Activated CD4-positive, alpha-beta memory T cell treated with anti-CD3 and anti-CD28 coated beads for 36 hours (primary cell): Measurements from ENCODE around the gene RPL31. TPM values are rescaled to one million over a fixed set of nuclear protein-coding genes. Genes with fewer than 3 reads are reported as not detected.

Experiments used
- CTCF ChIA-PET: fragments of 350-600 bp; sonication (Branson Sonifier 250); formaldehyde crosslinking; loops from one replicate; lab custom pipeline; 2021; ENCODE audit warnings: antibody characterized with exemption, inconsistent platforms; lab: Charles Lee
- POLR2A ChIA-PET: fragments of 350-600 bp; sonication (Branson Sonifier 250); formaldehyde crosslinking; loops from one replicate; lab custom pipeline; 2021; ENCODE audit warnings: antibody characterized with exemption; lab: Charles Lee
- DNase-seq: peaks from one replicate; pipeline ENCODE4 v3.0.0-alpha.2; 2020
- H3K27ac Mint-ChIP-seq: one replicate; pipeline ENCODE4 v1.8.0; 2021; ENCODE audit warnings: mixed read lengths
- H3K27me3 Mint-ChIP-seq: one replicate; pipeline ENCODE4 v1.8.0; 2021; ENCODE audit warnings: mixed read lengths
- H3K36me3 Mint-ChIP-seq: one replicate; pipeline ENCODE4 v1.8.0; 2021; ENCODE audit warnings: mixed read lengths
- H3K4me1 Mint-ChIP-seq: one replicate; pipeline ENCODE4 v1.8.0; 2021; ENCODE audit warnings: low read depth, mixed read lengths
- H3K4me3 Mint-ChIP-seq: one replicate; pipeline ENCODE4 v1.8.0; 2021; ENCODE audit warnings: mild to moderate bottlenecking, mixed read lengths
- H3K9me3 Mint-ChIP-seq: one replicate; pipeline ENCODE4 v1.8.0; 2021; ENCODE audit warnings: mixed read lengths
- intact Hi-C: fragments of 100-400 bp; cut with micrococcal nuclease; formaldehyde crosslinking; loops from one replicate; pipeline ENCODE4 v1.15.1; 2023
- total RNA-seq, 2 experiments: library from RNA; stranded (reverse); gene quantifications; one replicate each; pipeline ENCODE4 v1.2.3, GENCODE V29; 2021

The RPL31 gene
- total RNA-seq, 2 experiments from 2014 or later: 1,809 to 1,825 TPM

GRCh38 chr2:101002562-101003277, 631 bp downstream of the RPL31 start:
- Mint-ChIP-seq H3K27me3 (no peaks in the 10 kb centered on the region), H3K27ac (peak overlapping the region; percentile 87), H3K4me3 (peak overlapping the region; percentile 90), H3K9me3 (no peaks in the 10 kb centered on the region), H3K4me1 (peaks cover 47% of the 10 kb centered on the region), H3K36me3 (peaks cover 58% of the 10 kb centered on the region)
- POLR2A ChIA-PET: interaction anchor here (0.6 to 2.4 kb wide), 5 partner anchors 10 to 440 kb away, joined by 3 to 9 read pairs (median 6); partner anchors contain the start of gene PDCL3
- intact Hi-C loops: loop anchor here (1.0 to 5.0 kb wide), 3 partner anchors 250 to 440 kb away; partner anchors contain the start of genes CNOT11, PDCL3 and RNF149
- CTCF ChIA-PET: interaction anchor here (0.9 to 3.0 kb wide), 5 partner anchors 9 to 408 kb away, joined by 3 to 21 read pairs (median 3); partner anchors contain the start of gene CNOT11
- no peak for DNase-seq

GRCh38 chr2:101003278-101003775, 1.2 kb downstream of the RPL31 start:
- DNase-seq: no peak
- no peaks in the 10 kb centered on the region for H3K9me3 Mint-ChIP-seq
- intact Hi-C loops: loop anchor here (2.0 to 5.0 kb wide), 2 partner anchors 249 to 304 kb away; partner anchors contain the start of genes CNOT11 and RNF149

GRCh38 chr2:101004620-101005325, 2.7 kb downstream of the RPL31 start:
- Mint-ChIP-seq H3K36me3 (peaks cover 73% of the 10 kb centered on the region), H3K27me3 (no peaks in the 10 kb centered on the region), H3K9me3 (no peaks in the 10 kb centered on the region), H3K4me3 (peak overlapping the region; percentile 90), H3K27ac (peak overlapping the region; percentile 87), H3K4me1 (peaks cover 57% of the 10 kb centered on the region)
- ChIA-PET POLR2A (no interaction called here), CTCF (interaction anchor here (1.2 kb wide), 1 partner anchor 8 kb away, joined by 3 read pairs; no protein-coding TSS in a partner anchor)
- no peak for DNase-seq
- intact Hi-C loops: loop anchor here (5.0 kb wide), 1 partner anchor 303 kb away; the partner anchor contains the start of gene RNF149

More at GRCh38 chr2:101003278-101003775, 1.2 kb downstream of the RPL31 start:
- ChIA-PET POLR2A (interaction anchor here (0.6 to 2.4 kb wide), 4 partner anchors 9 to 387 kb away, joined by 3 to 7 read pairs (median 4); no protein-coding TSS in a partner anchor), CTCF (interaction anchor here (0.6 to 3.0 kb wide), 4 partner anchors 9 to 396 kb away, joined by 3 to 21 read pairs (median 3); no protein-coding TSS in a partner anchor)
- Mint-ChIP-seq H3K36me3 (peaks cover 64% of the 10 kb centered on the region), H3K27me3 (no peaks in the 10 kb centered on the region), H3K4me1 (peaks cover 53% of the 10 kb centered on the region), H3K4me3 (peak overlapping the region; percentile 90), H3K27ac (peak overlapping the region; percentile 87)

GRCh38 chr2:101006065-101006715, 4.1 kb downstream of the RPL31 start:
- H3K36me3 Mint-ChIP-seq: peaks cover 81% of the 10 kb centered on the region
- no peak overlapping the region for H3K4me3 Mint-ChIP-seq
- ChIA-PET POLR2A (no interaction called here), CTCF (interaction anchor here (0.6 kb wide), 1 partner anchor 1725 kb away, joined by 4 read pairs; no protein-coding TSS in a partner anchor)
- peaks cover 60% of the 10 kb centered on the region for H3K4me1 Mint-ChIP-seq
- no peak for DNase-seq
- H3K27ac Mint-ChIP-seq: peak overlapping the region; percentile 87
- intact Hi-C loops: no loop called here
- H3K9me3 Mint-ChIP-seq: no peaks in the 10 kb centered on the region
- H3K27me3 Mint-ChIP-seq: no peaks in the 10 kb centered on the region

- Mint-ChIP-seq H3K27me3 (no peaks in the 10 kb centered on the region), H3K9me3 (no peaks in the 10 kb centered on the region), H3K27ac (peak overlapping the region; percentile 59), H3K4me1 (peaks cover 65% of the 10 kb centered on the region), H3K4me3 (no peak overlapping the region), H3K36me3 (peaks cover 80% of the 10 kb centered on the region)
- ChIA-PET POLR2A (no interaction called here), CTCF (interaction anchor here (1.3 to 2.2 kb wide), 3 partner anchors 28 to 198 kb away, joined by 3 to 6 read pairs (median 5); no protein-coding TSS in a partner anchor)
- DNase-seq: no peak
- intact Hi-C loops: no loop called here
Measured at GRCh38 chr2:101007415-101008345, 5.6 kb downstream of the RPL31 start.

GRCh38 chr2:101011152-101011551, 9.1 kb downstream of the RPL31 start:
- Mint-ChIP-seq H3K36me3 (peaks cover 61% of the 10 kb centered on the region), H3K9me3 (no peaks in the 10 kb centered on the region), H3K27me3 (no peaks in the 10 kb centered on the region), H3K4me1 (peaks cover 39% of the 10 kb centered on the region), H3K27ac (peak overlapping the region; percentile 60), H3K4me3 (no peak overlapping the region)
- DNase-seq: no peak
- ChIA-PET CTCF (interaction anchor here (0.7 to 3.2 kb wide), 3 partner anchors 9 to 195 kb away, joined by 3 to 27 read pairs (median 21); partner anchors contain the start of gene RPL31), POLR2A (no interaction called here)
- intact Hi-C loops: no loop called here

GRCh38 chr2:101012054-101012705, 10.1 kb downstream of the RPL31 start:
- no peaks in the 10 kb centered on the region for H3K9me3 Mint-ChIP-seq
- POLR2A ChIA-PET: interaction anchor here (1.3 to 1.6 kb wide), 2 partner anchors 10 to 240 kb away, joined by 6 to 7 read pairs; partner anchors contain the start of genes CNOT11 and RPL31
- H3K27me3 Mint-ChIP-seq: no peaks in the 10 kb centered on the region
- no peak overlapping the region for H3K4me3 Mint-ChIP-seq
- peak overlapping the region; percentile 60 for H3K27ac Mint-ChIP-seq
- DNase-seq: no peak
- intact Hi-C loops: loop anchor here (1.0 kb wide), 2 partner anchors 140 to 193 kb away; no protein-coding TSS in a partner anchor
- CTCF ChIA-PET: interaction anchor here (0.7 to 3.2 kb wide), 28 partner anchors 8 to 452 kb away, joined by 3 to 27 read pairs (median 4); partner anchors contain the start of genes PDCL3, RNF149, RPL31 and TBC1D8
- peaks cover 53% of the 10 kb centered on the region for H3K36me3 Mint-ChIP-seq
- H3K4me1 Mint-ChIP-seq: peaks cover 35% of the 10 kb centered on the region

GRCh38 chr2:101012706-101013181, 10.7 kb downstream of the RPL31 start:
- Mint-ChIP-seq H3K9me3 (no peaks in the 10 kb centered on the region), H3K36me3 (peaks cover 48% of the 10 kb centered on the region), H3K4me3 (no peak overlapping the region), H3K27ac (no peak overlapping the region), H3K4me1 (peaks cover 29% of the 10 kb centered on the region), H3K27me3 (no peaks in the 10 kb centered on the region)
- intact Hi-C loops: loop anchor here (1.0 kb wide), 2 partner anchors 140 to 193 kb away; no protein-coding TSS in a partner anchor
- CTCF ChIA-PET: interaction anchor here (0.7 to 3.2 kb wide), 28 partner anchors 8 to 453 kb away, joined by 3 to 27 read pairs (median 4); partner anchors contain the start of genes PDCL3, RNF149, RPL31 and TBC1D8
- POLR2A ChIA-PET: interaction anchor here (1.3 to 1.6 kb wide), 2 partner anchors 10 to 239 kb away, joined by 6 to 7 read pairs; partner anchors contain the start of genes CNOT11 and RPL31
- peak; percentile 24 for DNase-seq

GRCh38 chr2:101014264-101014857, 12.3 kb downstream of the RPL31 start:
- peaks cover 19% of the 10 kb centered on the region for H3K4me1 Mint-ChIP-seq
- ChIA-PET CTCF (interaction anchor here (3.2 kb wide), 1 partner anchor 191 kb away, joined by 27 read pairs; no protein-coding TSS in a partner anchor), POLR2A (interaction anchor here (0.6 kb wide), 1 partner anchor 179 kb away, joined by 3 read pairs; no protein-coding TSS in a partner anchor)
- intact Hi-C loops: no loop called here
- H3K27ac Mint-ChIP-seq: no peak overlapping the region
- no peak for DNase-seq
- H3K4me3 Mint-ChIP-seq: no peak overlapping the region
- H3K36me3 Mint-ChIP-seq: peaks cover 39% of the 10 kb centered on the region
- H3K27me3 Mint-ChIP-seq: no peaks in the 10 kb centered on the region
- H3K9me3 Mint-ChIP-seq: no peaks in the 10 kb centered on the region
